GM19023 (cell line): ENCODE measurements around the gene TMEM176B.
"Not testable (repeated sequence)": the region's sequence is repeated elsewhere in the genome, so short reads cannot be mapped to it uniquely, and the experiment has no call there.

Experiments used
- ATAC-seq: cut with Tn5 transposase; IDR thresholded peaks from one replicate; pipeline ENCODE4 v1.9.1; 2021; ENCODE audit warnings: mild to moderate bottlenecking, moderate library complexity; ENCODE audit not compliant: unreplicated experiment

The TMEM176B gene

DNA sequence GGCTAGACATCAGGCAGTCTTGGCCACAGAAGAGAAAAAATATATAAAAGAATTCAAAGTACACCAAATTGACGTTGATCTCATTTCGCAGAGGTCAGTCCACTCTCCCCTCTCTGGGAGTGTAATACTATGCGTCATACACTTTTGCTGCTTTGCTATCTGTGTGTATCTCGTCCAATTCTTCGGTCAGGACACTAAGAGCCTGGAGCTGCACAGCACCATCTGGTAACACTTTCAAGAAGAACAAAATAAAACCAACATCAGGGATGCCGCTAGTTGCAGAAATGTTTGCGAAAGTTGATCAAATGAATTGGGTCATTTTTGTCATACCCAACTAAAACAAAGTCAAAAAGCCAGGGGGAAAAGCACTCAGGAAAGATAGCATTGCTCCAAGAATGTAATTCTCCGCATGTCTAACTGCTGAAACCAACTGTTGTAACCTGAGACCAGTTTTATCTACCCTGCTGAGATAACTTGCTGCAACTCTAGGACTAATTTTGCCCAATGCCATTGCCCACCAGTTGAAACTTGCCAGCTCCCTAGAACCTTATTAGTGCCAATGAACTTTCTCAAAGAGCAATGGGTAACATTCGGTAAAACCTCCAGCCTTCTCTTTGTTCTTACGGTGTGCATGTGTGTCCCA is 23.4 kb upstream of the TMEM176B start:
- no peak for ATAC-seq

DNA sequence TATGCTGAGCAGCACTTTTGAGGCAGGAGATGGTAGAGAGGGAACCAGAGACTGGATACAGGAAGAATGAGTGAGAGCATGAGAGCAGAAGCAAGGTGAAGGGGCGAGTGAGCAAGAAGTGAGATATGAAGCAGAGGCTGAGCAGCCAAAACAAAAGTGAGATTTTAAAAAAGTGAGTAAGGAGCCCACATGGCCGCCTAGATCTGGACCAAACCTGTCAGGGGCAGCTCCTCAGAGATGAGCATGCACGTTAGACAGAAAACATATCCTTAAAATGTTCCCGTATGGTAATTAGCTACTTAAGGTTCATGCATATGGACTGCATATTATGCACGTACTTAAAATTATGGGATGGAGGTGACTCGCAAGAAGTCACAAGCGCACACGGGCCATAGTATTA is 22.9 kb upstream of the TMEM176B start:
- no peak for ATAC-seq

DNA sequence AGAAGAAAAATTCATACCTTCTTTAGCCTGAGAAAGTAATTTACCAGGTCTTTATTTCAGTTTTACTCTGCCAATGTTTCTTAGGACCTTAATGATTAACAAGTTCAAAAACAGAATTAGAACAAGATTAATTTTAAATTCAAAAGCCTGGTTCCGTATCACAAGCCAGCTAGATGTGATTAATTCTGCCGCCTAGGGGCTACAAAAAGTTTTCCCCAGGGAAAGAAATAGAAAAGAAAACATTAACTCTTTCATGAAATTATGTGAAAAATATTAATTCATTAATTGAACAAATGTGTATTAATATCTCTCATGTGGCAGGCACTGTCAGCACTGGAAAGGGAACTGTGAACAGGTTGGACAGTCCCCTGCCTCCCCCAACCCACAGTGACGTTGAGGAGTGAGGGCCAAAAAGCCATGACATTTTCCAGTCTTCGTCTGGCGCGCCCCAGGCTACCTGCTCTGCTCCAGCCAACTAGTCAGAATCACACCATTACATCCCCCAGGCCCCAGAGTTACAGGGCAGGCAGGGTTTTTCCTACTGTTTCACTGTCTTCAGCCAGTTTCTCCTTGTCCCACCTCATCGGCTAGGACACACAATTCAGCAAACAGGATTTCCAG is 20.5 kb upstream of the TMEM176B start:
- ATAC-seq: no peak

DNA sequence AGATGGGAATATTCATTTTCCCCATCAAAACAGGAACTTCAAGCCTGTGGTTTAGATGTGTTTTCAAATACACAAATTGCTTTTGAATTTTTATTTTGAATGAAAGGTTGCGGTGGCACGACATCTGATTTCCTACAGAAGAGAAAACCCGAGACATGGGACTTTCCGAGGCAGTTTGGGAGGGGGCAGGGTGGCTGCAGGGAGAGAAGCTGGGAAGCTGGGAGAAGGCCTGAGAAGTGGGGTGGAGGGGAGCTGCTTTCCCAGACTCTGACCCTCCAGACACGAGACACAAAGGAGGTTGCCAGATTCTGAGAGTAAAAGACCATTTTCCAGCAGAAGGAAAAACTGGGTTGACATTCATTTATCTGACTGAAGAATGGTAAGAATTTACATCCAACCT is 20.0 kb upstream of the TMEM176B start:
- no peak for ATAC-seq

DNA sequence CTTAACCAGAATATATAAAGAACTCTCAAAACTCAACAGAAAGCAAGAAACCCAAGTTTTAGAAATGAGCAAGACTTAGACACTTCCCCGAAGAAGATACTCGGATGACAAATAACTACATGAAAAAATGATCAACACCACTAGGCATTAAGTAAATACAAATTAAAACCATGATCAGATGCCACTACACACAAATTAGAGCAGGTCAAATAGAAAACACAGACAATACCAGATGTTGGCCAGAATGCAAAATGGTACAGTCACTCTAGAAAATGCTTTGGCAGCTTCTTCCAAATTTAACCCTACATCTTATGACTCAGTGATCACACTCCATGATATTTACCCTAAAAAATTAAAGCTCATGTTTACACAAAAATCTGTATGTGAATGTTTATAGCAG is 18.8 kb upstream of the TMEM176B start:
- no peak for ATAC-seq

DNA sequence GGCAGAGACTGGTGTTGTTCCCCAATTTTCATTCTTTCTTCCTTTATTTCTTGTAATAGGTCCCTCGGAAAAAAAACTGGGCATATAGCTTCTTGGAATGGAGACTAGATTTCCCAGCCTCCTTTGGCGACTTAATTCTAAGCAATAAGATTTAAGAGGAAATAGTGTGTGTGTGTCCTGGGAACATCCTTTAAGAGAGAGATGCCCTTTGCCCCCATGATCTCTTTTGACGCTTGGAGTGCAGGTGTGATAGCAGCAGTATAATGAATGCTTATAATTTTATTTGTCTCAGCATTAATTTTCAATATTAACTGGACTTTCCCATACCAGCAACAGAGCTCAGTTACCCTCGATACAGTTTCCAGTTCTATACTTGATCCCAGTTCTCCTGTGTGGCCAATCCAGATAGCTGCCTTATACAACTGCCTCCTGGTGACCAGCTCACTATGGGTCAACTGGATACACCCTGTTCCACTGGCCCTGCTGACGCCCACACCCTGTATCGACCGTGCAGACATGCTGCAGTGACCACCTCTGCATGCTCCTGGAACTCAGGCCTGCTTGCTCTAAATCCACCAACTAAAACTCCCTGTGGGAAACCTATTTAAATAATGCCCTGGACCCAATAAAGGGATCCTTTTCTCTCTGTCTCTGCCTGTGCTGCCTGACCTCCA is 14.3 kb upstream of the TMEM176B start:
- ATAC-seq: no peak

DNA sequence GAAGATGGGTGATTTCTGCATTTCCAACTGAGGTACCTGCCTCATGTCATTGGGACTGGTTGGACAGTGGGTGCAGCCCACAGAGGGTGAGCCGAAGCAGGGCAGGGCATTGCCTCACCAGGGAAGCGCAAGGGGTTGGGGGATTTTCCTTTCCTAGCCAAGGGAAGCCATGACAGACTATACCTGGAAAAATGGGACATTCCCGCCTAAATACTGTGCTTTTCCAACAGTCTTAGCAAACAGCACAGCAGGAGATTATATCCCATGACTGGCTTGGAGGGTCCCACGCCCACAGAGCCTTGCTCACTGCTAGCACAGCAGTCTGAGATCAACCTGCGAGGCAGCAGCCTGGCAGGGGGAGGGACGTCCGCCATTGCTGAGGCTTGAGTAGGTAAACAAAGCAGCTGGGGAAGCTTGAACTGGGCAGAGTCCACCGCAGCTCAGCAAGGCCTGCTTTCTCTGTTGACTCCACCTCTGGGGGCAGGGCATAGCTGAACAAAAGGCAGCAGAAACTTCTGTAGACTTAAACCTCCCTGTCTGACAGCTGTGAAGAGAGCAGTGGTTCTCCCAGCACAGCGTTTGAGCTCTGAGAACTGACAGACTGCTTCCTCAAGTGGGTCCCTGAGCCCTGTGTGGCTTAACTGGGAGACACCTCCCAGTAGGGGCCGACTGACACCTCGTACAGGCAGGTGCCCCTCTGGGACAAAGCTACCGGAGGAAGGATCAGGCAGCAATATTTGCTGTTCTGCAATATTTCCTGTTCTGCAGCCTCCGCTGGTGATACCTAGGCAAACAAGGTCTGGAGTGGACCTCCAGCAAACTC is 7.7 kb upstream of the TMEM176B start:
- ATAC-seq: not testable (repeated sequence)

DNA sequence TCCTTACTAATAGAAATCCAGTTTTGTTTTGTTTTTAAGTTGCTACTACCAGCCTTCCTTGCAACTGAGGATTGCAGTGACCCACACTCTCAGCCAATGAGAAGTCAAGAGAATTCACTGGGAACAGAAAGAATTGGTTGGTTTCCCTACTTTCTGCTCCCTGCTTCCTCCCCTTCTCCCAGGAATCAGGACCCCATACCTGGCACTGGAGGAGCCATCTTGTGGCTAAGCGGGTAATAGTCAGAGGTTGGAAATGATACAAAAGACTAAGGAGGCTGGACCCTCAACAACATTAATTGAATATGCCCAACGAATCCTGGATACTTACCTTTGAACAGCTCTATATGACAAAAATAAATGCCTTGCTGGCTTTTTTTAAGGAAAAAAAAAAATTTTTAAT is 6.7 kb upstream of the TMEM176B start:
- ATAC-seq: no peak

DNA sequence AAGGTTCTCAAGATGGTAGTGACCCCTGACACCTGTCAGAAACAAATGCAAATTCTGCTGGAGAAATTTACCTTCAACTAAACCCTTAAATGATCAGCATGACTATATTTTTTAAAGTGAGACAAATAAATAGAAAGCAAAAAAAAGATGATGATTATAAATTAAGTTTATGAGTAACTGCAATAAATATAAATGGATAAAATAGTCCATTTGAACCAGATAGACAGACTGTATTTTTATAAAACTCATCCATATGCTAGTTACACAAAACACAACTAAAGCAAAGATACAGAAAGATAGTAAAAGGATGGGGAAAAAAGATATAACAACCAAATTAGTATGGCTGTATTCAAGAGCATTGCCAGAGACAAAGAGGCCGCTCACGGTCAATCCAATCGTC is 6.3 kb upstream of the TMEM176B start:
- no peak for ATAC-seq

DNA sequence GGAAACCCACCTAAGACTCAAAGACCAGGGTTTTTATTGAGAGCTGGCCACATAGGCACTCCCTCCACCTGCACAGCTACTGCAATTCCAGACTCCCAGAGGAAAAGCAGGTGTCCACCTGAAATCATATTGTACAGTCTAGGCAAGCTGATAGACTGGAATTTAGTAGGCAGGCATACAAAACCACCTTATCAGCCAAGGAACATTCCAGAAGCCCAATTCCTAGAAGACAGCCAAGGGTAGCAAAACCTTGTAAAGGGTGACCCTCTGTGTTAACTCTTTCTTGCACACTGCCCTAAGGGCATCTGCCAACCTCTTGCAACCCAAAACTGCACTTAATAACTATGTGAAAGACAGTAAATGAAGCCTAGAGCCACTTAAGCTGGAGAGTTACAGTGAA is 5.7 kb upstream of the TMEM176B start:
- no peak for ATAC-seq

DNA sequence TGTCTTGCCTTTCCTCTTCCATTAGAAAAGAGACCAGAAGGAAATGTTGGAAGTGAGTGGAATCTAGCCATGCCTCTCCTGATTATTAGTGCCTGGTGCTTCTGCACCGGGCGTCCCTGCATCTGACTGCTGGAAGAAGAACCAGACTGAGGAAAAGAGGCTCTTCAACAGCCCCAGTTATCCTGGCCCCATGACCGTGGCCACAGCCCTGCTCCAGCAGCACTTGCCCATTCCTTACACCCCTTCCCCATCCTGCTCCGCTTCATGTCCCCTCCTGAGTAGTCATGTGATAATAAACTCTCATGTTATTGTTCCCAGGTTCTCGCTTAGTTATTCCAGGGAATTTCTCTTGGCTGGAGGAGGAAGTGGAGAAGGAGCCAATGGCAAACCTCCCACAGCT is 4.6 kb upstream of the TMEM176B start:
- ATAC-seq: no peak

DNA sequence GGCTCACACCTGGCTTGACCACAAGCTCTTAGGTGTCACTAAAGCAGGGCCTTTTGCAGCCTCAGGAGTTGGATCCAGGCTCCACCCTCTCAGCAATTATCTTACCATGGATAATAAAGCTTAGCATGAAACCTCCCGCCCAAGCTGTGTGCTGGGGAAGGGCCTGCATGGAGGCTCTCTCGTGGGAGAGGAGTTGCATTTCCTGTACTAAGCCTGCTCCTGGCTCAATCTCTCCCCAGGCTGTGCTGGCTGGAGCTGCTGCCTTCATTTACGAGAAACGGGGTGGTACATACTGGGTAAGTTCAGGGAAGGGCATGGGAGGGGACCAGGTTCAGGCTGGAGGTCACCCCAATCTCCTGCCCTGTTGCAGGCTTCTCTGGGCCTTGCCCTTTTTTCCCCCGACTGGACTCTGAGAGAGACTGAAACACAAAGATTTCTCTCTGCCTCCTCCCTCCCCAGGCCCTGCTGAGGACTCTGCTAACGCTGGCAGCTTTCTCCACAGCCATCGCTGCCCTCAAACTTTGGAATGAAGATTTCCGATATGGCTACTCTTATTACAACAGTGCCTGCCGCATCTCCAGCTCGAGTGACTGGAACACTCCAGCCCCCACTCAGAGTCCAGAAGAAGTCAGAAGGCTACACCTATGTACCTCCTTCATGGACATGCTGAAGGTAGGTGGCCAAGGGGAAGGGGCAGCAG is 3.1 kb upstream of the TMEM176B start:
- ATAC-seq: no peak

DNA sequence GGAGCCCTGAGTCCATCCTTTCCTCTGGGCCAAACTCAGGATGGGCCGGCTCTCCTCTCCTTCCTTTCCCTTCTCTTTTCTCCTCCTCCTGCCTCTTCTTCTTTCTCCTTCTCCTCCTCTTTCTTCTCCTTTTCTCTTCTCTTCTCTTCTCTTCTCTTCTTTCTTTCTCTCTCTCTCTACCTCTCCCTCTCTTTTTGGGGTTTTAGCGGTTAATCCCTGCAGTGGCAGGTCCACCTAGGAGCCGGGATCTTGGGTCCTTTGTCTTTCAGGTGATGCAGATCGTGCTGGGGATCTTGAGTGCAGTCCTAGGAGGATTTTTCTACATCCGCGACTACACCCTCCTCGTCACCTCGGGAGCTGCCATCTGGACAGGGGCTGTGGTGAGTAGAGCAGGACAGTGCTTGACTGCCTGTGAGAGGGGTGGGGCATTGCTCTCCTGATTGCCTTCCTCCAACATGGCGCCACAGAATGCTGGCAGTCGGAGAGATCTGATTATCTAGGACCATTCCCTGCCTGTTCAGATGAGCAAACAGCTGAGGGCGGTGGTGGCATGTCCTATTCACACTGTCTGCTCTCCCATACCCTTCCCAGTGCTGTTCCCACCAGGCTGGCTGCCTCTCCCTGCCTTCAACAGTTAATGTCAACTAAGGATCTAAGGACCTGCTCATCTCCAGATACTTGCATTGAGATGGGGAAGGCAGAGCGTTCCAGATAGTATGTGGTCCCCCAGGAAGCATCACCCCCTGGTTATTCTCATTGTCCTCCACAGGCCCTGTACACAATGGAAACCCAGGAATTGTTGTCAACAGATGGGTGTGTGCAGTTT is 2.0 kb upstream of the TMEM176B start:
- ATAC-seq: no peak

DNA sequence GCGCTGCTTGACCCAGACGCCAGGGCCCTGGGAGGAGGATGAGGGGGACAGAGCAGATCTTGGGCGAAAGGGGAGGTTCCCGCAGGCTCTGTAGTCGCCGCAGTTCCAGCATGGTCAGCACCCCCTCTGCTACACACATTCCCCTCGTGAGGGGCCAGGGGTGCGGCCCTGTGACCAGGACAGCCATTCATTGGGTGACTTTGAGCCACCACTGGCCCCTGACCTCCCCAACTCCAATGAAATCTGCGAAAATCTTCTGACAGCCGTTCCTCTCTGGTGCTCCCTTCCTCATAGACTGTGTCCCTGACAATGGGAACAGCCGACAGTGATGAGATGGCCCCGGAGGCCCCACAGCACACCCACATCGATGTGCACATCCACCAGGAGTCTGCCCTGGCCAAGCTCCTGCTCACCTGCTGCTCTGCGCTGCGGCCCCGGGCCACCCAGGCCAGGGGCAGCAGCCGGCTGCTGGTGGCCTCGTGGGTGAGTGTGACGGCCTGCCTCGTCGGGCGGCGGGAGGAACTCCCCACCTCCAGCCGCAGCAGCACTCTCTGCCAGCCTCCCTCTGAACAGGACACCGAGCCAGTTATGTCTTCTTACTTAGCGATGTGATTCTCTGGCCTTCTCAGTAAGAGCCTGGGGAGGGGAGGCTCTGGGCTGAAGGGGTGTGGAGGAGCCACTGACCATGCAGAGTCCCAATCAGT is 1.2 kb upstream of the TMEM176B start:
- ATAC-seq: no peak

DNA sequence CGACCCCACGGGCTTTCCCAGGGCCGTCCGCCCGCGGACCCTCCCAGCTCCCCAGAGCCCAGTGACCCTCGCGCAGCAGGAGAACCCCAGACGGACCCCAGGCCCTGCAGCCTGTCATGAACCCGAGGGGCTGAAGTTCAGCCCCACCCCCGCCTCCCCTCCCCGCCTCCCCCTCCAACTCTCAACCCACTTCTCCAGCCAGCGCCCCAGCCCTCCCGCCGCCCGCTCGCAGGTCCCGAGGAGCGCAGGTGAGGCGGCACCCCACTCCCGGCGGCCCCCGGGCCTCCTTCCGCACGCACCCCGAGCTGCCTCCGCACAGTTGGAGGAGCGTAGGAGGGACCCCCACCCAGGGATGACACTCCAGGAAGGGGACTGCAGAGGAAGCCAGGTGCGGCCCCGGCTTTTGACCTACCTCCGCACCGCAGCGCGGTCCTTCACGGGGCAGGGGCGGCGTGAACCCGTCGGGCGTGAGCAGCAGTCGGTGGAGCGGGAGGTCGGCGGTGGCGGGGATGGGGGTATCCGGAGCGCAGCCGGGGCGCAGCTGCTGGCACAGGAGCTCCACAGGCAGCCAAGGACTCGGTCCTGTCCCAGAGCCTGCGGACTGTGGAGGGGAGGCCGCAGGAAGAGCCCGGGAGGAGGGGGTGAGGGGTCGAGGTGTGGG is 547 bp upstream of the TMEM176B start, which contains the start of gene TMEM176A:
TSS of gene TMEM176A (plus strand) at position 189 of the 661 bp plus-strand sequence. CDS start 782 bp downstream, outside the sequence.
- ATAC-seq: no peak

DNA sequence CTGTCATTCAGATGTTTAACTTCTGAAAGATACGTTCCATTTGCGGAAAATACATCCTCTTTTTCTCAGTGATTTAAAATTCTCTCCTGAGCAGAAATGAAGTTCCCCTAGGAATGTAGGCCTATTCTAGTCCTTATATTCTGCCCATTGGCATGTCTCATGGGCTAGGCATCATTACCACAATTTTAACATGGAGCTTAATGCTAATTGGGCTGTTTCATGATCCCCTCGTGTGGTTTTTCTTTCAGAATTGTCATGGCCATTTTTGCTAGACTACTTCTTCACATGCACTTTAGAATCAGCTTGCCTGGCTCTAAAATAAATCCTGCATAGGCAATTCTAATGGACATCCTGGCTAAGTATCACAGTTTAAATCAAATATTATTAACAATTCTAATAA is 1.0 kb downstream of the TMEM176B start:
- no peak for ATAC-seq

DNA sequence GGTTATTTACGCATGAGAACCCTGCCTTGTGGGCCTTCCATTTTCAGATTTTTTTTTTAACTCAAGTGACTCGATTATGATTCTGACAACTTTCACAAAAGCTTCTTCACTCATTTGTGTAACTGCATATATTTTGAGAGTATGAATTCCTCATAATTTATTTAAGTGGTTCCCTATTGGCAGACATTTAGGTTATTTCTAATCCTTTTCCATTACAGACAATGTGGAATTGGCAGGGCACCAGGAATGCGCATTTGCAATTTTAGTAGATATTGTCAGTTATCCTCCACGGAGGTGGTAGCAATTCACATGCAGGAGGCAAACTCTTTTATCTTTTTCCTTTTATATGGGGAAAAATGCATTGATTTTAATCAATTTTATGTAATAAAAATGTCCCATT is 2.5 kb downstream of the TMEM176B start:
- no peak for ATAC-seq

DNA sequence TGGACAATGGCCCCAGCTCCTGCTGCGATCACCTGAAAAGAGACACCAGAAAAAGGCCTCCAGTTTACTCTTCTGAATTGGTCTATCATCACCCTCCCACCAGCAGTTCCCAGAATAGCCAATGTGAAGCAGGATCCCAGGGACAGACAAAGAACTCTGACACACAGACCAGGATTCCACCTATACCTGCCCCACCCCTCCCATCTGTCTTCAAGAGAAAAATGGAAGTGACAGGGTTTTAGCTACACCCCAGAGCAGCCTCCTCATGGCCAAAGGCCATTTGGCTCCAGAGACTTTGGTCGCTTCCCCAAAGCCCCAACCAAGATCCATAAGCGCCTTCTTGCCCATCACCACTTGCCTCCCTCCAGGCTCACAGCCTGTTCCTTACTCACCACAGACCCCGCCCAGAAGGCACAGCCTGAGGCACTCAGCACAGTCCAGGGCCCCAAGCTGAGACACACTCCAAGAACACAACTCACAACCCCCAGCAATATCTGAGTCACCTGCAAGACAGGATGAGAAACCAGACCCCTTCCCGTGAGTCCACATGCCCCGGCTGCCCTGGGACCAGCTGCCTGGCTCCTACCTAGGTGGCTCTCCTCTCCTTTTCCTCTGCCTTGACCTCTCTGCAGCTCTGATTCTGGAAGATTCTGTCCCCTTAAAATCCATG is 6.5 kb downstream of the TMEM176B start:
- ATAC-seq: no peak
